ENCODE results near the gene CPNE8. TPM values are rescaled to one million over a fixed set of nuclear protein-coding genes. Genes with fewer than 3 reads are reported as not detected.
A peak's percentile ranks its signal among the peaks of the same experiment; 100 is the strongest.

CPNE8 gene
- polyA plus RNA-seq, 2 of the 4 experiments (the other 2 are of a cell fraction): 8.0 to 30.1 TPM

GRCh38 chr12:38776647-38777046 lies 128.7 kb downstream of the CPNE8 start (continued):
- TF ChIP-seq HOXB5 (CRISPR knock-in tag; IDR thresholded peaks at IDR 0.05): no peak
- TF ChIP-seq JUNB (IDR thresholded peaks at IDR 0.05): no peak
- no peak for TF ChIP-seq KDM5A (IDR thresholded peaks at IDR 0.05)
- TF ChIP-seq CHD4 (IDR thresholded peaks at IDR 0.05; ENCODE audit: borderline replicate concordance): no peak
- no peak for TF ChIP-seq POLR2A (IDR thresholded peaks at IDR 0.05; ENCODE audit: low read length)
- no peak for TF ChIP-seq HMGXB4 (CRISPR knock-in tag; IDR thresholded peaks at IDR 0.05; ENCODE audit: borderline replicate concordance)

GRCh38 chr12:38775457-38775856 lies 129.9 kb downstream of the CPNE8 start:
- no peak overlapping the region for H3K4me2 ChIP-seq
- no peak for TF ChIP-seq EP300 (IDR thresholded peaks at IDR 0.05)
- TF ChIP-seq HEYL (CRISPR knock-in tag; IDR thresholded peaks at IDR 0.05): no peak
- no peak for TF ChIP-seq RFX5 (IDR thresholded peaks at IDR 0.05)
- TF ChIP-seq HOXB5 (CRISPR knock-in tag; IDR thresholded peaks at IDR 0.05): no peak
- TF ChIP-seq E2F6 (IDR thresholded peaks at IDR 0.05; ENCODE audit: borderline replicate concordance, low read depth): no peak
- no peak for TF ChIP-seq HOXB13 (CRISPR knock-in tag; IDR thresholded peaks at IDR 0.05; ENCODE audit: low read depth)
- TF ChIP-seq TP53 (CRISPR knock-in tag; IDR thresholded peaks at IDR 0.05): no peak
- TF ChIP-seq REST (IDR thresholded peaks at IDR 0.05): no peak
- no peak for TF ChIP-seq MAZ (IDR thresholded peaks at IDR 0.05; ENCODE audit: borderline replicate concordance, low read depth, low read length)
- TF ChIP-seq NFE2L2 (conservative IDR thresholded peaks at IDR 0.05; ENCODE audit: low read length): no peak
- DNase-seq (ENCODE audit: low read depth in 1 of 2, low spot score in 1 of 2): no peak
- no peak overlapping the region for H3K27ac ChIP-seq
- H3K4me1 ChIP-seq: no peaks in the 10 kb centered on the region; the same call in 2 of the 3 replicates
- H3K9me3 ChIP-seq: peaks cover 7% of the 10 kb centered on the region; the same call in 1 of the 3 replicates
- ChIA-PET CTCF (no interaction called here), POLR2A (no interaction called here)
- H3K4me3 ChIP-seq: no peak overlapping the region
- FAIRE-seq: peak; percentile 65
- ATAC-seq: no peak

GRCh38 chr12:38772437-38772836 lies 133.0 kb downstream of the CPNE8 start:
- FAIRE-seq: no peak
- DNase-seq (ENCODE audit: low read depth in 1 of 2, low spot score in 1 of 2): no peak
- TF ChIP-seq JUN (IDR thresholded peaks at IDR 0.05) (no peak), CEBPB (IDR thresholded peaks at IDR 0.05) (no peak), SREBF2 (IDR thresholded peaks at IDR 0.05) (no peak), GATA3 (IDR thresholded peaks at IDR 0.05; ENCODE audit: borderline replicate concordance) (no peak), MAZ (IDR thresholded peaks at IDR 0.05; ENCODE audit: borderline replicate concordance, low read depth, low read length) (no peak), CBX8 (IDR thresholded peaks at IDR 0.05) (no peak), ZFP36 (IDR thresholded peaks at IDR 0.05; ENCODE audit: borderline replicate concordance, partially characterized antibody) (no peak)
- 98% methylated on average over 2 of the region's 2 CpGs for WGBS (ENCODE audit: missing lambda C conversion rate)
- Histone ChIP-seq H3K9me3 (no peaks in the 10 kb centered on the region), H3K4me1 (no peaks in the 10 kb centered on the region; the same call in 2 of the 3 replicates), H3K27ac (no peak overlapping the region), H3K4me2 (no peak overlapping the region), H3K4me3 (no peak overlapping the region)
- POLR2A ChIA-PET: no interaction called here
- no peak for ATAC-seq
- CTCF ChIA-PET: no interaction called here
